SW 1271 (cell line): ENCODE results near the gene UTP14C.
A peak's percentile ranks its signal among the peaks of the same experiment; 100 is the strongest.
"Not testable (repeated sequence)": the region's sequence is repeated elsewhere in the genome, so short reads cannot be mapped to it uniquely, and the experiment has no call there.

Experiments used
- DNase-seq, 2 experiments: peaks; one replicate each; lab custom pipeline; 2025; lab: John Stamatoyannopoulos, UW

UTP14C gene

GRCh38 chr13:52043675-52044074 lies 19.2 kb downstream of the UTP14C start:
- no peak for DNase-seq

- DNase-seq: no peak
Observed at GRCh38 chr13:52047463-52047862, 23.0 kb downstream of the UTP14C start.

- no peak for DNase-seq
Observed at GRCh38 chr13:52048516-52048915, 24.0 kb downstream of the UTP14C start.

GRCh38 chr13:52051400-52051799 lies 26.9 kb downstream of the UTP14C start:
- DNase-seq: no peak

GRCh38 chr13:52053460-52053859 lies 29.0 kb downstream of the UTP14C start:
- DNase-seq: no peak

- not testable (repeated sequence) for DNase-seq
Observed at GRCh38 chr13:52061064-52061463, 36.6 kb downstream of the UTP14C start.

GRCh38 chr13:52061587-52061986 lies 37.1 kb downstream of the UTP14C start:
- DNase-seq: no peak

- DNase-seq: no peak
Observed at GRCh38 chr13:52067237-52067636, 42.7 kb downstream of the UTP14C start.

- peak in 1 of 2 experiments; percentile 59 for DNase-seq
Observed at GRCh38 chr13:52070929-52071523, 46.5 kb downstream of the UTP14C start.
